Astrocyte (in vitro differentiated cells and primary cell): ENCODE results near the gene PXT1. TPM values are rescaled to one million over a fixed set of nuclear protein-coding genes. Genes with fewer than 3 reads are reported as not detected.

ENCODE experiments used
- DNase-seq: peaks from one replicate; pipeline ENCODE4 v3.0.0-alpha.2; 2010; ENCODE audit warnings: low read depth
- FAIRE-seq: peaks from 2 replicates; lab custom pipeline; 2011; peaks lifted over from hg19 to GRCh38; lab: Jason Lieb, UNC
- H2AFZ ChIP-seq: 2 replicates; pipeline ENCODE4 v1.6.0; 2012; ENCODE audit warnings: low read depth, low read length, inconsistent platforms
- H3K27ac ChIP-seq: 2 replicates; pipeline ENCODE4 v1.5.1; 2011; ENCODE audit warnings: low read depth, low read length, inconsistent platforms
- H3K27me3 ChIP-seq: 2 replicates; pipeline ENCODE4 v1.6.0; 2011; ENCODE audit warnings: low read length, inconsistent platforms; ENCODE audit not compliant: insufficient read depth
- H3K36me3 ChIP-seq: 2 replicates; pipeline ENCODE4 v1.5.1; 2011; ENCODE audit warnings: low read length, inconsistent platforms; ENCODE audit not compliant: insufficient read depth
- H3K4me1 ChIP-seq: 2 replicates; pipeline ENCODE4 v1.5.1; 2011; ENCODE audit warnings: low read length, inconsistent platforms; ENCODE audit not compliant: insufficient read depth
- H3K4me2 ChIP-seq: 2 replicates; pipeline ENCODE4 v1.6.0; 2012; ENCODE audit warnings: low read length, inconsistent platforms
- H3K4me3 ChIP-seq: 2 replicates; pipeline ENCODE4 v1.5.1; 2011; ENCODE audit warnings: low read depth, mild to moderate bottlenecking, low read length, inconsistent platforms; ENCODE audit not compliant: insufficient read depth
- H3K79me2 ChIP-seq: 2 replicates; pipeline ENCODE4 v1.6.0; 2012; ENCODE audit warnings: mild to moderate bottlenecking, low read length, inconsistent platforms; ENCODE audit not compliant: insufficient read depth
- H3K9ac ChIP-seq: 2 replicates; pipeline ENCODE4 v1.6.0; 2012; ENCODE audit warnings: mild to moderate bottlenecking, low read length, inconsistent platforms
- H3K9me3 ChIP-seq: 2 replicates; pipeline ENCODE4 v1.5.1; 2012; ENCODE audit warnings: low read depth, mild to moderate bottlenecking, low read length, inconsistent platforms; ENCODE audit not compliant: insufficient read depth
- H4K20me1 ChIP-seq: 2 replicates; pipeline ENCODE4 v1.6.0; 2012; ENCODE audit warnings: low read length, inconsistent platforms; ENCODE audit not compliant: insufficient read depth
- H3K27ac Mint-ChIP-seq: one replicate; pipeline ENCODE4 v1.8.0; 2021; ENCODE audit warnings: mild to moderate bottlenecking, mixed read lengths; ENCODE audit not compliant: unreplicated experiment
- H3K27me3 Mint-ChIP-seq: one replicate; pipeline ENCODE4 v1.8.0; 2021; ENCODE audit warnings: low read depth, mixed read lengths; ENCODE audit not compliant: unreplicated experiment
- H3K36me3 Mint-ChIP-seq: one replicate; pipeline ENCODE4 v1.8.0; 2021; ENCODE audit warnings: low read depth, mixed read lengths; ENCODE audit not compliant: unreplicated experiment
- H3K4me1 Mint-ChIP-seq: one replicate; pipeline ENCODE4 v1.8.0; 2021; ENCODE audit warnings: low read depth, mixed read lengths; ENCODE audit not compliant: unreplicated experiment
- H3K4me3 Mint-ChIP-seq: one replicate; pipeline ENCODE4 v1.8.0; 2021; ENCODE audit warnings: mild to moderate bottlenecking, moderate library complexity, mixed read lengths; ENCODE audit not compliant: unreplicated experiment
- H3K9me3 Mint-ChIP-seq: one replicate; pipeline ENCODE4 v1.8.0; 2021; ENCODE audit warnings: mild to moderate bottlenecking, mixed read lengths; ENCODE audit not compliant: unreplicated experiment
- CTCF ChIP-seq: IDR thresholded peaks from 2 replicates; pipeline ENCODE4 v1.5.1; 2011; ENCODE audit warnings: low read depth, mild to moderate bottlenecking, inconsistent platforms, low read length, moderate library complexity; ENCODE audit not compliant: insufficient read depth
- EZH2 ChIP-seq: IDR thresholded peaks from 2 replicates; pipeline ENCODE4 v1.6.1; 2012; ENCODE audit warnings: mild to moderate bottlenecking, low read length, inconsistent platforms; ENCODE audit not compliant: insufficient read depth
- total RNA-seq: library from RNA; stranded (reverse); gene quantifications from 2 replicates; pipeline ENCODE4 v1.2.1, GENCODE V29; 2021

PXT1 gene
- total RNA-seq, 1 donor from 2014 or later = 0.09 TPM

- DNase-seq = peak; percentile 52
- H3K79me2 ChIP-seq = no peaks in the 10 kb centered on the region
- H2AFZ ChIP-seq = no peak overlapping the region
- H3K36me3 ChIP-seq = no peaks in the 10 kb centered on the region
- Mint-ChIP-seq H3K27ac (peak overlapping the region; percentile 98), H3K9me3 (peaks cover 5% of the 10 kb centered on the region), H3K4me1 (peaks cover 25% of the 10 kb centered on the region), H3K27me3 (no peaks in the 10 kb centered on the region), H3K4me3 (no peak overlapping the region), H3K36me3 (peaks cover 2% of the 10 kb centered on the region)
- no peaks in the 10 kb centered on the region for H4K20me1 ChIP-seq
- H3K4me2 ChIP-seq = peak overlapping the region; percentile 67
- TF ChIP-seq EZH2 = no peak
- TF ChIP-seq CTCF = no peak
- no peak for FAIRE-seq
- peak overlapping the region; percentile 63 for H3K9ac ChIP-seq
- peak overlapping the region; percentile 96 for H3K27ac ChIP-seq
- no peak overlapping the region for H3K4me3 ChIP-seq
- H3K4me1 ChIP-seq = peaks cover 23% of the 10 kb centered on the region
- no peaks in the 10 kb centered on the region for H3K9me3 ChIP-seq
- H3K27me3 ChIP-seq = no peaks in the 10 kb centered on the region
Observed at GRCh38 chr6:36350082-36350481, 92.6 kb downstream of the PXT1 start.

GRCh38 chr6:36349240-36349639 lies 93.4 kb downstream of the PXT1 start:
- FAIRE-seq (no peak), DNase-seq (no peak)
- no peak overlapping the region for H3K4me3 ChIP-seq
- H3K4me2 ChIP-seq = no peak overlapping the region
- Mint-ChIP-seq H3K27me3 (no peaks in the 10 kb centered on the region), H3K36me3 (peaks cover 2% of the 10 kb centered on the region), H3K4me1 (peaks cover 25% of the 10 kb centered on the region), H3K27ac (peak overlapping the region; percentile 98), H3K9me3 (peaks cover 5% of the 10 kb centered on the region), H3K4me3 (no peak overlapping the region)
- H3K9me3 ChIP-seq = no peaks in the 10 kb centered on the region
- TF ChIP-seq CTCF = no peak
- no peak for TF ChIP-seq EZH2
- H3K27me3 ChIP-seq = no peaks in the 10 kb centered on the region
- no peaks in the 10 kb centered on the region for H3K36me3 ChIP-seq
- H3K4me1 ChIP-seq = peaks cover 23% of the 10 kb centered on the region
- no peak overlapping the region for H3K9ac ChIP-seq
- no peaks in the 10 kb centered on the region for H3K79me2 ChIP-seq
- no peak overlapping the region for H2AFZ ChIP-seq
- H4K20me1 ChIP-seq = no peaks in the 10 kb centered on the region
- no peak overlapping the region for H3K27ac ChIP-seq

DNA sequence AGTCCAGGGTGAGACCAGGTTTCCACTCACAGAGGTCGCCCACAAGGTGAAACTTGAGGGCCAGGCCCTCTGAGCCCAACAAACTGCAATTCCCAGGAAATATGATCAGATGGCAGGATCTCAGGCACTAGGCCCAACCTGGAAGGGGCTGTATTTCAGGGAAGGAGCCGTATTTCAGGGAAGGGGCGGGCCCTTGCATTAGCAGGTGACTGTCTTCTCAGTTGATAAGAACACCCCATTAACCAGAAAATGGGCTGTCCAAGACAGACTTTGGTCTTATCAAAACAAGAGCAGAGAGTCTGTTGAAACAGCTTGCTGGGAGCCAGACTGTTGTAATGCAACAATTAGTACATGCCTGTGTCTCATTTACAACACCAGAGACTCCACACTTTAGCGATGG lies 95.0 kb downstream of the PXT1 start:
- DNase-seq (peak; percentile 82), FAIRE-seq (no peak)
- Mint-ChIP-seq H3K27me3 (peaks cover 5% of the 10 kb centered on the region), H3K4me1 (peaks cover 28% of the 10 kb centered on the region), H3K4me3 (no peak overlapping the region), H3K9me3 (no peaks in the 10 kb centered on the region), H3K36me3 (no peaks in the 10 kb centered on the region), H3K27ac (no peak overlapping the region)
- no peak for TF ChIP-seq CTCF
- TF ChIP-seq EZH2 = no peak
- no peak overlapping the region for H3K4me3 ChIP-seq
- H3K9me3 ChIP-seq = no peaks in the 10 kb centered on the region
- no peak overlapping the region for H2AFZ ChIP-seq
- H3K9ac ChIP-seq = no peak overlapping the region
- no peak overlapping the region for H3K27ac ChIP-seq
- no peaks in the 10 kb centered on the region for H3K27me3 ChIP-seq
- no peaks in the 10 kb centered on the region for H3K36me3 ChIP-seq
- H3K79me2 ChIP-seq = no peaks in the 10 kb centered on the region
- no peaks in the 10 kb centered on the region for H4K20me1 ChIP-seq
- H3K4me2 ChIP-seq = no peak overlapping the region
- H3K4me1 ChIP-seq = peaks cover 23% of the 10 kb centered on the region
